ENCODE measurements around the gene AAMP.

The AAMP gene

GRCh38 chr2:218282173-218282991 lies 12.4 kb upstream of the AAMP start:
- Histone ChIP-seq H3K79me2 (ENCODE audit: insufficient read depth, low read length) (no peaks in the 10 kb centered on the region), H2AFZ (ENCODE audit: low read depth, low read length, severe bottlenecking) (no peak overlapping the region), H3F3A (ENCODE audit: insufficient read depth) (no peaks in the 10 kb centered on the region)

GRCh38 chr2:218281449-218281848 lies 11.5 kb upstream of the AAMP start:
- Histone ChIP-seq H3K9me3 (ENCODE audit: insufficient read depth, low read length) (no peaks in the 10 kb centered on the region), H3K4me2 (ENCODE audit: low read depth, low read length, poor library complexity, severe bottlenecking) (no peak overlapping the region), H3K36me3 (ENCODE audit: low read length) (no peaks in the 10 kb centered on the region), H3K9me2 (replicated peaks; ENCODE audit: insufficient read depth, low read length) (no peaks in the 10 kb centered on the region), H3K79me2 (ENCODE audit: insufficient read depth, low read length) (no peaks in the 10 kb centered on the region), H3K27ac (ENCODE audit: low read depth, low read length) (no peak overlapping the region), H3K4me3 (ENCODE audit: insufficient read depth, low read length, poor library complexity, severe bottlenecking) (no peak overlapping the region), H3K27me3 (ENCODE audit: low read length) (no peaks in the 10 kb centered on the region), H3F3A (ENCODE audit: insufficient read depth) (no peaks in the 10 kb centered on the region), H4K20me1 (ENCODE audit: low read depth, low read length) (no peaks in the 10 kb centered on the region), H2AFZ (ENCODE audit: low read depth, low read length, severe bottlenecking) (no peak overlapping the region), H3K9ac (ENCODE audit: low read length) (no peak overlapping the region)
- no peak for TF ChIP-seq EZH2phosphoT487 (conservative IDR thresholded peaks at IDR 0.05; ENCODE audit: low read length)
- TF ChIP-seq CTCF (IDR thresholded peaks at IDR 0.05; ENCODE audit: insufficient read depth, low read length, poor library complexity, severe bottlenecking) = no peak

More at GRCh38 chr2:218282173-218282991, 12.4 kb upstream of the AAMP start:
- Histone ChIP-seq H3K9ac (ENCODE audit: low read length) (no peak overlapping the region), H4K20me1 (ENCODE audit: low read depth, low read length) (no peaks in the 10 kb centered on the region), H3K27ac (ENCODE audit: low read depth, low read length) (no peak overlapping the region), H3K27me3 (ENCODE audit: low read length) (no peaks in the 10 kb centered on the region), H3K36me3 (ENCODE audit: low read length) (no peaks in the 10 kb centered on the region), H3K4me2 (ENCODE audit: low read depth, low read length, poor library complexity, severe bottlenecking) (no peak overlapping the region), H3K4me3 (ENCODE audit: insufficient read depth, low read length, poor library complexity, severe bottlenecking) (no peak overlapping the region), H3K9me2 (replicated peaks; ENCODE audit: insufficient read depth, low read length) (no peaks in the 10 kb centered on the region), H3K9me3 (ENCODE audit: insufficient read depth, low read length) (no peaks in the 10 kb centered on the region)
- no peak for TF ChIP-seq CTCF (IDR thresholded peaks at IDR 0.05; ENCODE audit: insufficient read depth, low read length, poor library complexity, severe bottlenecking)
- TF ChIP-seq EZH2phosphoT487 (conservative IDR thresholded peaks at IDR 0.05; ENCODE audit: low read length) = no peak

- H3K27ac ChIP-seq (ENCODE audit: low read depth, low read length) = no peak overlapping the region
- no peaks in the 10 kb centered on the region for H3K79me2 ChIP-seq (ENCODE audit: insufficient read depth, low read length)
- H2AFZ ChIP-seq (ENCODE audit: low read depth, low read length, severe bottlenecking) = no peak overlapping the region
- no peaks in the 10 kb centered on the region for H3F3A ChIP-seq (ENCODE audit: insufficient read depth)
- no peak overlapping the region for H3K9ac ChIP-seq (ENCODE audit: low read length)
- H3K36me3 ChIP-seq (ENCODE audit: low read length) = no peaks in the 10 kb centered on the region
- no peak overlapping the region for H3K4me3 ChIP-seq (ENCODE audit: insufficient read depth, low read length, poor library complexity, severe bottlenecking)
- TF ChIP-seq CTCF (IDR thresholded peaks at IDR 0.05; ENCODE audit: insufficient read depth, low read length, poor library complexity, severe bottlenecking) = no peak
- TF ChIP-seq EZH2phosphoT487 (conservative IDR thresholded peaks at IDR 0.05; ENCODE audit: low read length) = no peak
- no peaks in the 10 kb centered on the region for H4K20me1 ChIP-seq (ENCODE audit: low read depth, low read length)
- H3K27me3 ChIP-seq (ENCODE audit: low read length) = no peaks in the 10 kb centered on the region
- no peaks in the 10 kb centered on the region for H3K9me2 ChIP-seq (replicated peaks; ENCODE audit: insufficient read depth, low read length)
- H3K9me3 ChIP-seq (ENCODE audit: insufficient read depth, low read length) = no peaks in the 10 kb centered on the region
- no peak overlapping the region for H3K4me2 ChIP-seq (ENCODE audit: low read depth, low read length, poor library complexity, severe bottlenecking)
Observed at GRCh38 chr2:218280260-218280870, 10.4 kb upstream of the AAMP start.

Data from SU-DHL-6 (cell line).